Endothelial cell of umbilical vein (primary cell): ENCODE results near the gene VTA1. TPM values are rescaled to one million over a fixed set of nuclear protein-coding genes. Genes with fewer than 3 reads are reported as not detected.

Experiments used
- BruUV-seq: library from RNA; stranded (reverse); fragments of 400-500 nt; replicated peaks from 2 replicates; lab custom pipeline; 2021; lab: Mats Ljungman, UMichigan
- CTCF ChIA-PET: fragments of 300-600, 350-600 bp; sonication (Branson Sonifier 250); formaldehyde crosslinking; loops from one replicate; lab custom pipeline; 2021; ENCODE audit warnings: antibody characterized with exemption, inconsistent platforms; lab: Charles Lee
- POLR2A ChIA-PET: fragments of 300-600, 350-600 bp; sonication (Branson Sonifier 250); formaldehyde crosslinking; loops from one replicate; lab custom pipeline; 2021; ENCODE audit warnings: antibody characterized with exemption, inconsistent platforms; lab: Charles Lee
- DNase-seq: peaks from one replicate; pipeline ENCODE4 v3.0.0-alpha.2; 2011; ENCODE audit warnings: low read depth, low spot score
- FAIRE-seq: peaks from 2 replicates; lab custom pipeline; 2011; peaks lifted over from hg19 to GRCh38; lab: Jason Lieb, UNC
- H2AFZ ChIP-seq: 2 replicates; pipeline ENCODE4 v1.6.0; 2012; ENCODE audit warnings: low read depth, low read length, control low read depth, inconsistent platforms
- H3K27ac ChIP-seq: 2 replicates; pipeline ENCODE4 v1.5.1; 2011; ENCODE audit warnings: low read depth, mild to moderate bottlenecking, control low read depth, low read length, moderate library complexity; ENCODE audit not compliant: insufficient read depth
- H3K27me3 ChIP-seq, 2 experiments: 2 replicates each; pipeline versions ENCODE4 v1.6.0 to v1.6.1; 2011; ENCODE audit warnings: low read length in 2 of 2, mixed read lengths in 1 of 2; ENCODE audit not compliant: control insufficient read depth in 2 of 2, insufficient read depth in 2 of 2
- H3K36me3 ChIP-seq, 2 experiments: 2 replicates in 1 of 2; 3 replicates in 1 of 2; pipeline ENCODE4 v1.5.1; 2011; ENCODE audit warnings: low read length in 2 of 2, mild to moderate bottlenecking in 1 of 2, moderate library complexity in 1 of 2; ENCODE audit not compliant: control insufficient read depth in 2 of 2, insufficient read depth in 2 of 2; ENCODE audit errors: extremely low read depth in 1 of 2
- H3K4me1 ChIP-seq: 3 replicates; pipeline ENCODE4 v1.5.1; 2011; ENCODE audit warnings: mild to moderate bottlenecking, low read length; ENCODE audit not compliant: control insufficient read depth, insufficient read depth; ENCODE audit errors: extremely low read depth
- H3K4me2 ChIP-seq: 2 replicates; pipeline ENCODE4 v1.6.1; 2011; ENCODE audit warnings: low read length, control low read depth, mixed read lengths; ENCODE audit not compliant: insufficient read depth
- H3K4me3 ChIP-seq, 3 experiments: fragments of 200-600 bp in 1 of 3; sonication (generic), shearing (Covaris generic) in 1 of 3; replicated peaks in 1 of 3; 2 replicates each; pipeline ENCODE4 v1.5.1; 2011 to 2016; ENCODE audit warnings: control low read depth in 3 of 3, low read length in 3 of 3, mild to moderate bottlenecking in 2 of 3, inconsistent platforms in 1 of 3, low read depth in 1 of 3, moderate library complexity in 1 of 3; ENCODE audit not compliant: insufficient read depth in 1 of 3
- H3K79me2 ChIP-seq: 2 replicates; pipeline ENCODE4 v1.6.0; 2012; ENCODE audit warnings: low read length, inconsistent platforms; ENCODE audit not compliant: control insufficient read depth, insufficient read depth
- H3K9ac ChIP-seq: replicated peaks from 2 replicates; pipeline ENCODE3; 2011; ENCODE audit warnings: low read length, control low read depth; ENCODE audit not compliant: insufficient read depth; ENCODE audit errors: extremely low read depth
- H3K9me1 ChIP-seq: replicated peaks from 3 replicates; pipeline ENCODE4 v1.6.0; 2011; ENCODE audit warnings: mild to moderate bottlenecking, low read length; ENCODE audit not compliant: control insufficient read depth, insufficient read depth; ENCODE audit errors: extremely low read depth
- H3K9me3 ChIP-seq: replicated peaks from 2 replicates; pipeline ENCODE4 v1.5.1; 2012; ENCODE audit warnings: low read length, inconsistent platforms; ENCODE audit not compliant: control insufficient read depth, insufficient read depth
- H4K20me1 ChIP-seq: replicated peaks from 2 replicates; pipeline ENCODE3; 2011; ENCODE audit warnings: mild to moderate bottlenecking, low read length; ENCODE audit not compliant: control insufficient read depth, insufficient read depth; ENCODE audit errors: extremely low read depth
- EZH2 ChIP-seq: IDR thresholded peaks from 2 replicates; pipeline ENCODE4 v1.6.1; 2012; ENCODE audit warnings: borderline replicate concordance, low read depth, mild to moderate bottlenecking, moderate library complexity, low read length, inconsistent platforms; ENCODE audit not compliant: severe bottlenecking
- FOS ChIP-seq: IDR thresholded peaks from 2 replicates; pipeline ENCODE4 v1.6.1; 2011; ENCODE audit warnings: mild to moderate bottlenecking, low read length, moderate library complexity, borderline replicate concordance; ENCODE audit not compliant: insufficient read depth
- GATA2 ChIP-seq: IDR thresholded peaks from 2 replicates; pipeline ENCODE4 v1.7.0; 2011; ENCODE audit warnings: low read depth, mild to moderate bottlenecking, moderate library complexity, mixed read lengths, low read length; ENCODE audit not compliant: insufficient read length, insufficient read depth
- JUN ChIP-seq: IDR thresholded peaks from 2 replicates; pipeline ENCODE4 v1.6.1; 2011; ENCODE audit warnings: borderline replicate concordance, low read depth; ENCODE audit not compliant: insufficient read length, insufficient read depth
- MYC ChIP-seq: IDR thresholded peaks from one replicate; pipeline ENCODE4 v1.6.1; 2011; ENCODE audit warnings: mild to moderate bottlenecking, low read depth, low read length
- POLR2A ChIP-seq: IDR thresholded peaks from 2 replicates; pipeline ENCODE4 v1.6.1; 2012; ENCODE audit warnings: low read depth, mild to moderate bottlenecking, control low read depth, low read length
- POLR2AphosphoS5 ChIP-seq: IDR thresholded peaks from 2 replicates; pipeline ENCODE4 v1.6.1; 2012; ENCODE audit warnings: low read depth, mild to moderate bottlenecking, control low read depth, low read length, moderate library complexity; ENCODE audit not compliant: insufficient read depth
- dilution Hi-C: fragments of 300-500 bp; cut with MboI; formaldehyde crosslinking; loops from one replicate; pipeline ENCODE4 v1.15.0; 2019; ENCODE audit warnings: low sequenced_read_pairs; ENCODE audit not compliant: extremely low pct_ligation_motif_present
- intact Hi-C: fragments of 100-400 bp; cut with micrococcal nuclease; formaldehyde crosslinking; loops from one replicate; pipeline ENCODE4 v1.10.0; 2022
- polyA plus RNA-seq, 4 experiments: library from polyadenylated mRNA; depleted of rRNA in 3 of 4; stranded (reverse) in 3 of 4; unstranded in 1 of 4; fragments of >200 nt; gene quantifications; 2 replicates each; pipeline versions ENCODE4 v1.2.1 to v1.2.3, GENCODE V29; 2011 to 2012; ENCODE audit warnings: missing spikeins in 1 of 4
- total RNA-seq: library from RNA; stranded (reverse); gene quantifications from 2 replicates; pipeline ENCODE4 v1.2.3, GENCODE V29; 2021
- TF ChIP-seq, protein P1 (sequence below): IDR thresholded peaks from 2 replicates; pipeline ENCODE4 v1.6.1; 2011; ENCODE audit not compliant: insufficient read depth, insufficient read length
- TF ChIP-seq, protein P2 (sequence below), 2 donors: IDR thresholded peaks; 1 replicate in 1 of 2; 2 replicates in 1 of 2; pipeline ENCODE4 v1.5.1; 2011; ENCODE audit warnings: low read length in 2 of 2, mild to moderate bottlenecking in 2 of 2, moderate library complexity in 2 of 2, control low read depth in 1 of 2, inconsistent platforms in 1 of 2, low read depth in 1 of 2; ENCODE audit not compliant: insufficient read depth in 1 of 2; ENCODE audit errors: extremely low read depth in 1 of 2

Gene VTA1
- total and polyA plus RNA-seq, 2 donors (not counting 3 experiments of a cell fraction or from before 2014, with no cell fraction given), result 39.0 to 40.9 TPM

DNA sequence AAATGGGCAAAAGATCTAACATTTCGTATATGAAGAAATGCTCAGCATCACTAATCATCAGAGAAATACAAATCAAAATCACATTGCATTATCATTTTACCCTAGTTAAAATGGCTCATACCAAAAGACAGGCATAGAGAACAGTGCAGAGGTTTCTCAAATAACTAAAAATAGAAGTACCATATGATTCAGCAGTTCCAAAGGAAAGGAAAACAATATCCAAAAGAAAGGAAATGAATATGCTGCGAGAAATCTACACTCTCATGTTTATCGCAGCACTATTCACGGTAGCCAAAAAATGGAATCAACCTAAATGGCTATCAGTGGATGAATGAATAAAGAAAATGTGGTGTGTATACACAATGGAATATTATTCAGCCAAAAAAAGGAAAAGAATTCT, 63.5 kb downstream of the VTA1 start:
- Histone ChIP-seq H3K9ac (no peak overlapping the region), H3K9me3 (no peaks in the 10 kb centered on the region), H3K36me3 (peaks cover 3 to 10% of the 10 kb centered on the region in 2 experiments), H3K4me1 (peaks cover 14% of the 10 kb centered on the region), H2AFZ (no peak overlapping the region), H3K9me1 (no peaks in the 10 kb centered on the region), H3K4me3 (no peak overlapping the region), H3K4me2 (peak overlapping the region; percentile 39), H3K27me3 (no peaks in the 10 kb centered on the region), H3K27ac (peak overlapping the region; percentile 55), H3K79me2 (no peaks in the 10 kb centered on the region), H4K20me1 (no peaks in the 10 kb centered on the region)
- dilution Hi-C loops (no loop called here), intact Hi-C loops (loop anchor here (1.0 kb wide), 1 partner anchor 88 kb away; no protein-coding TSS in a partner anchor)
- ChIA-PET CTCF (no interaction called here), POLR2A (no interaction called here)
- BruUV-seq, result no TSS peak
- peak; percentile 67 for FAIRE-seq
- DNase-seq, result peak; percentile 77
- TF ChIP-seq JUN (peak; percentile 68), GATA2 (no peak), FOS (peak; percentile 64)

DNA sequence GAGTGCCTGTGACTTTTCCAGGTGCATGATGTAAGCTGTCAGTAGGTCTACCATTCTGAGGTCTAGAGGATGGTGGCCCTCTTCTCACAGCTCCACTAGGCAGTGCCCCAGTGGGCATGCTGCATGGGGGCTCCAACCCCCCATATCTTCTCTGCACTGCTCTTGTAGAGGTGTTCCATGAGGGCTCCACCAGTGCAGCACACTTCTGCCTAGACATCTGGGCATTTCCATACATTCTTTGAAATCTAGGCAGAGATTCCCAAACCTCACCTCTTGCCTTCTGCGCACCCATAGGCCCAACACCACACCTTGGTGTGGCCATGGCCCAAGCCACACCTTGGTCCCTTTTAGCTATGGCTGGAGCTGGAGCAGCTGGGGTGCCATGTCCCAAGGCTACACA, 66.3 kb downstream of the VTA1 start:
- TF ChIP-seq JUN (no peak), FOS (no peak), GATA2 (no peak), EZH2 (no peak), POLR2A (no peak), MYC (no peak), POLR2AphosphoS5 (no peak)
- TF ChIP-seq, protein P1, sequence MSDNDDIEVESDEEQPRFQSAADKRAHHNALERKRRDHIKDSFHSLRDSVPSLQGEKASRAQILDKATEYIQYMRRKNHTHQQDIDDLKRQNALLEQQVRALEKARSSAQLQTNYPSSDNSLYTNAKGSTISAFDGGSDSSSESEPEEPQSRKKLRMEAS, result no peak
- TF ChIP-seq, protein P2, sequence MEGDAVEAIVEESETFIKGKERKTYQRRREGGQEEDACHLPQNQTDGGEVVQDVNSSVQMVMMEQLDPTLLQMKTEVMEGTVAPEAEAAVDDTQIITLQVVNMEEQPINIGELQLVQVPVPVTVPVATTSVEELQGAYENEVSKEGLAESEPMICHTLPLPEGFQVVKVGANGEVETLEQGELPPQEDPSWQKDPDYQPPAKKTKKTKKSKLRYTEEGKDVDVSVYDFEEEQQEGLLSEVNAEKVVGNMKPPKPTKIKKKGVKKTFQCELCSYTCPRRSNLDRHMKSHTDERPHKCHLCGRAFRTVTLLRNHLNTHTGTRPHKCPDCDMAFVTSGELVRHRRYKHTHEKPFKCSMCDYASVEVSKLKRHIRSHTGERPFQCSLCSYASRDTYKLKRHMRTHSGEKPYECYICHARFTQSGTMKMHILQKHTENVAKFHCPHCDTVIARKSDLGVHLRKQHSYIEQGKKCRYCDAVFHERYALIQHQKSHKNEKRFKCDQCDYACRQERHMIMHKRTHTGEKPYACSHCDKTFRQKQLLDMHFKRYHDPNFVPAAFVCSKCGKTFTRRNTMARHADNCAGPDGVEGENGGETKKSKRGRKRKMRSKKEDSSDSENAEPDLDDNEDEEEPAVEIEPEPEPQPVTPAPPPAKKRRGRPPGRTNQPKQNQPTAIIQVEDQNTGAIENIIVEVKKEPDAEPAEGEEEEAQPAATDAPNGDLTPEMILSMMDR (IDR thresholded peaks at IDR 0.05; ENCODE audit: extremely low read depth in 1 of 2, insufficient read depth in 1 of 2, low read depth in 1 of 2, low read length in 2 of 2), result no peak
- FAIRE-seq, result no peak
- CTCF ChIA-PET, result no interaction called here
- no peak overlapping the region for H2AFZ ChIP-seq
- H3K36me3 ChIP-seq, result peaks cover under 1 to 6% of the 10 kb centered on the region in 2 experiments
- H3K4me2 ChIP-seq, result no peak overlapping the region
- H3K4me1 ChIP-seq, result peaks cover 14% of the 10 kb centered on the region
- BruUV-seq, result no TSS peak
- H3K79me2 ChIP-seq, result no peaks in the 10 kb centered on the region
- H3K27me3 ChIP-seq, result no peaks in the 10 kb centered on the region
- intact Hi-C loops (no loop called here), dilution Hi-C loops (no loop called here)
- no peak for DNase-seq
- H3K27ac ChIP-seq, result no peak overlapping the region
- no peaks in the 10 kb centered on the region for H3K9me1 ChIP-seq
- no peaks in the 10 kb centered on the region for H3K9me3 ChIP-seq
- H3K4me3 ChIP-seq, result no peak overlapping the region
- no peaks in the 10 kb centered on the region for H4K20me1 ChIP-seq
- no peak overlapping the region for H3K9ac ChIP-seq
- POLR2A ChIA-PET, result no interaction called here
